GM23338 (cell line): ENCODE data around the gene KCNK17. TPM values are rescaled to one million over a fixed set of nuclear protein-coding genes. Genes with fewer than 3 reads are reported as not detected.

ENCODE experiments used
- ATAC-seq: fragments of 200-7000 bp; cut with Tn5 transposase; 3 replicates; pipeline ENCODE4 v1.9.1; 2020
- DNase-seq: peaks from one replicate; pipeline ENCODE4 v3.0.0-alpha.2; 2015; ENCODE audit warnings: low spot score
- H2AFZ ChIP-seq: fragments of 200-600 bp; sonication (generic); 2 replicates; pipeline ENCODE4 v1.8.0; 2016; ENCODE audit warnings: antibody characterized with exemption, mild to moderate bottlenecking, moderate library complexity
- H3F3A ChIP-seq: fragments of 200-600 bp; sonication (generic); replicated peaks from 2 replicates; pipeline ENCODE4 v1.8.0; 2017; ENCODE audit warnings: antibody characterized with exemption, mixed run types, low read depth
- H3K27ac ChIP-seq: fragments of 200-600 bp; sonication (generic); 2 replicates; pipeline ENCODE4 v1.6.1; 2016; ENCODE audit warnings: low read depth
- H3K27me3 ChIP-seq: fragments of 200-600 bp; sonication (generic); 2 replicates; pipeline ENCODE4 v1.8.0; 2016; ENCODE audit warnings: mild to moderate bottlenecking, mixed run types, moderate library complexity; ENCODE audit not compliant: insufficient read depth
- H3K36me3 ChIP-seq: fragments of 200-600 bp; sonication (generic); 2 replicates; pipeline ENCODE4 v1.8.0; 2016; ENCODE audit warnings: mild to moderate bottlenecking; ENCODE audit not compliant: insufficient read depth
- H3K4me1 ChIP-seq: fragments of 200-600 bp; sonication (generic); 2 replicates; pipeline ENCODE4 v1.8.0; 2016; ENCODE audit warnings: mild to moderate bottlenecking, moderate library complexity; ENCODE audit not compliant: insufficient read depth
- H3K4me2 ChIP-seq: fragments of 200-600 bp; sonication (generic); 2 replicates; pipeline ENCODE4 v1.7.1; 2017; ENCODE audit warnings: mixed run types
- H3K4me3 ChIP-seq: fragments of 200-600 bp; sonication (generic); 2 replicates; pipeline ENCODE4 v1.6.1; 2016; ENCODE audit warnings: mixed run types
- H3K79me2 ChIP-seq: fragments of 200-600 bp; sonication (generic); replicated peaks from 2 replicates; pipeline ENCODE4 v1.8.0; 2017; ENCODE audit warnings: mild to moderate bottlenecking; ENCODE audit not compliant: insufficient read depth
- H3K9me2 ChIP-seq: fragments of 200-600 bp; sonication (generic); 2 replicates; pipeline ENCODE4 v1.8.0; 2017; ENCODE audit not compliant: insufficient read depth
- H4K20me1 ChIP-seq: fragments of 200-600 bp; sonication (generic); replicated peaks from 2 replicates; pipeline ENCODE4 v1.8.0; 2017; ENCODE audit warnings: mild to moderate bottlenecking; ENCODE audit not compliant: insufficient read depth
- H3K27ac Mint-ChIP-seq: 2 replicates; pipeline ENCODE4 v1.8.0; 2020; ENCODE audit warnings: inconsistent platforms, mild to moderate bottlenecking, moderate library complexity, mixed read lengths
- H3K27me3 Mint-ChIP-seq: 3 replicates; pipeline ENCODE4 v1.8.0; 2022; ENCODE audit warnings: low read depth, mild to moderate bottlenecking, moderate library complexity, mixed read lengths, inconsistent platforms; ENCODE audit not compliant: insufficient read depth, poor library complexity
- H3K36me3 Mint-ChIP-seq: 3 replicates; pipeline ENCODE4 v1.8.0; 2021; ENCODE audit warnings: low read depth, mild to moderate bottlenecking, inconsistent platforms, moderate library complexity, mixed read lengths
- H3K4me1 Mint-ChIP-seq: 3 replicates; pipeline ENCODE4 v1.8.0; 2020; ENCODE audit warnings: mild to moderate bottlenecking, inconsistent platforms, mixed read lengths
- H3K4me3 Mint-ChIP-seq: 3 replicates; pipeline ENCODE4 v1.8.0; 2021; ENCODE audit warnings: moderate library complexity, mild to moderate bottlenecking, inconsistent platforms, mixed read lengths
- H3K9me3 Mint-ChIP-seq: 3 replicates; pipeline ENCODE4 v1.8.0; 2020; ENCODE audit warnings: moderate library complexity, mild to moderate bottlenecking, inconsistent platforms, mixed read lengths
- CREB1 ChIP-seq: fragments of 250-450 bp; sonication (Bioruptor Pico); IDR thresholded peaks from 2 replicates; pipeline ENCODE4 v1.5.0; 2020; ENCODE audit warnings: low read depth, mild to moderate bottlenecking, moderate library complexity
- CTCF ChIP-seq, 2 experiments: fragments of 200-600 bp in 1 of 2; sonication (generic) in 1 of 2; conservative IDR thresholded peaks; 2 replicates each; pipeline versions ENCODE4 v1.5.1 to v1.6.1; 2016 to 2017; ENCODE audit warnings: antibody characterized with exemption in 2 of 2, low read depth in 2 of 2, mild to moderate bottlenecking in 2 of 2, moderate library complexity in 1 of 2
- ETS1 ChIP-seq: IDR thresholded peaks from 2 replicates; pipeline ENCODE4 v1.6.1; 2016; ENCODE audit warnings: antibody characterized with exemption
- EZH2 ChIP-seq: fragments of 200-600 bp; sonication (generic); IDR thresholded peaks from one replicate; pipeline ENCODE4 v1.8.0; 2017; ENCODE audit warnings: antibody characterized with exemption, mild to moderate bottlenecking, low read depth; ENCODE audit not compliant: unreplicated experiment
- EZH2phosphoT487 ChIP-seq: fragments of 200-600 bp; sonication (generic); IDR thresholded peaks from one replicate; pipeline ENCODE4 v1.8.1; 2018; ENCODE audit warnings: antibody characterized with exemption; ENCODE audit not compliant: unreplicated experiment
- JUNB ChIP-seq: IDR thresholded peaks from one replicate; pipeline ENCODE4 v1.6.1; 2016; ENCODE audit warnings: antibody characterized with exemption; ENCODE audit not compliant: unreplicated experiment
- STAT1 ChIP-seq: IDR thresholded peaks from one replicate; pipeline ENCODE4 v1.6.1; 2016; ENCODE audit warnings: antibody characterized with exemption; ENCODE audit not compliant: unreplicated experiment
- ZNF114 ChIP-seq: fragments of 250-450 bp; sonication (Bioruptor Pico); IDR thresholded peaks from 2 replicates; pipeline ENCODE4 v1.5.0; 2020; ENCODE audit warnings: mild to moderate bottlenecking, moderate library complexity
- polyA plus RNA-seq: library from polyadenylated mRNA; unstranded; fragments of >200 nt; fragmentation: Nextera tagmentation; extraction: Ambion mirVana; gene quantifications from 2 replicates; pipeline ENCODE4 v1.2.1, GENCODE V29; 2016
- total RNA-seq: library from RNA; depleted of rRNA; stranded (reverse); fragments of >200 nt; shearing (Covaris generic); gene quantifications from 2 replicates; pipeline ENCODE4 v1.2.3, GENCODE V29; 2014

The KCNK17 gene
- total and polyA plus RNA-seq, 2 experiments from 2014 or later, result 2.2 to 3.1 TPM

DNA sequence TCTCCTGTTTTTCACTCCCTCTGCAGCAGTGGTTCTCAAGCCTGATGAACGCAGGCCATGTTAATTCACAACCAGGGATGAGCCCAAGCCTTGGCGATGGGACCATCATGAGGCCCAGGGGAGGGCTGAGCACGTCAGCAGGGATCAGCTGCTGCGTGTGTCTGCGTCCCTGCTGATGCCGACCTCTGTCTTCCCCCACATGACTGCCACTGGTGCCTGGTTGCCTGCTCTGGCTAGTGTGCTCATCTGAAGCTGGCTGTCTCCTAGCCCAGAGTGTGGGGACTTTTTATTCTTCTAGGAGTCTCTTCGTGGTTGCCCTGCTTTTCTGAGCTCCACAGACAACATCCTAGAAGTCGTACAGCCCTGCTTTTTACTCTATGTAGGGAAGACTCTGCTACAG lies 49.1 kb upstream of the KCNK17 start (continued):
- TF ChIP-seq CTCF (conservative IDR thresholded peaks at IDR 0.05; ENCODE audit: low read depth in 2 of 2), result no peak
- TF ChIP-seq CREB1 (CRISPR knock-in tag), result no peak
- no peak for TF ChIP-seq EZH2
- TF ChIP-seq ZNF114, result no peak
- no peak for TF ChIP-seq STAT1

DNA sequence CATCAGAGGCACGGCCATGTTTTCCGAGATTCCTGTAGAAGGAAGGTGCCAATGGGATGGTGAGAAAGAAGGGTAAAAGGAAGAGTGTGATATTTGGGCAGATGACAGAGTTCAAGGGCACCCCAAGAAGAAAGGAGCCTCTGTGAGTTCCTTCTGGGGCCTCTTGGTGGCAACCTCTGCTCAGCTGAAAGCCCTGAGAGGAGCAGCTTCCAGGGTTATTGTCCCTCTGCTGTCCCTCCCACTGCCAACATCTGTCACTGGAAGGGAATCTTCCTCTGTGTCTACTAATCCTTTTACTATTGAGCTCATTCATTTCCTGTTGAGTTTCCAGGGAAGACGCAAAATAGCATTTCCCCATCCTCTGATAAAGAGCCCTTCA lies 48.3 kb upstream of the KCNK17 start:
- H3K36me3 Mint-ChIP-seq, result no peaks in the 10 kb centered on the region
- no peak overlapping the region for H3K4me3 Mint-ChIP-seq
- peaks cover 6% of the 10 kb centered on the region for H3K27me3 Mint-ChIP-seq
- Histone ChIP-seq H3K27ac (no peak overlapping the region), H2AFZ (peak overlapping the region; percentile 84; the same call in 1 of the 2 replicates), H3K9me2 (no peaks in the 10 kb centered on the region), H3K36me3 (no peaks in the 10 kb centered on the region), H3K4me1 (no peaks in the 10 kb centered on the region), H3K4me3 (no peak overlapping the region), H3K79me2 (no peaks in the 10 kb centered on the region), H3F3A (no peaks in the 10 kb centered on the region), H3K4me2 (no peak overlapping the region), H4K20me1 (no peaks in the 10 kb centered on the region), H3K27me3 (no peaks in the 10 kb centered on the region)
- DNase-seq (peak; percentile 48), ATAC-seq (peak; percentile 62)
- no peak overlapping the region for H3K27ac Mint-ChIP-seq
- H3K9me3 Mint-ChIP-seq, result no peaks in the 10 kb centered on the region
- peaks cover 8% of the 10 kb centered on the region for H3K4me1 Mint-ChIP-seq
- TF ChIP-seq ETS1 (no peak), CTCF (conservative IDR thresholded peaks at IDR 0.05; ENCODE audit: low read depth in 2 of 2) (peak; percentile 1 to 61; a peak in 2 of 4 replicates)

- no peaks in the 10 kb centered on the region for H4K20me1 ChIP-seq
- Mint-ChIP-seq H3K9me3 (no peaks in the 10 kb centered on the region), H3K27ac (no peak overlapping the region), H3K4me1 (peaks cover 8% of the 10 kb centered on the region), H3K4me3 (no peak overlapping the region), H3K27me3 (peaks cover 6% of the 10 kb centered on the region), H3K36me3 (no peaks in the 10 kb centered on the region)
- no peak overlapping the region for H3K4me2 ChIP-seq
- no peaks in the 10 kb centered on the region for H3F3A ChIP-seq
- H3K4me1 ChIP-seq, result no peaks in the 10 kb centered on the region
- TF ChIP-seq JUNB (no peak), CTCF (conservative IDR thresholded peaks at IDR 0.05; ENCODE audit: low read depth in 2 of 2) (peak; percentile 66 to 86), ETS1 (no peak), EZH2 (no peak), CREB1 (CRISPR knock-in tag) (0 out of 2 replicates have a peak, but pooled peaks have one; percentile 31), EZH2phosphoT487 (no peak)
- H3K27me3 ChIP-seq, result no peaks in the 10 kb centered on the region
- H2AFZ ChIP-seq, result peak overlapping the region; percentile 84; the same call in 1 of the 2 replicates
- DNase-seq (peak; percentile 93), ATAC-seq (peak; percentile 95)
- H3K27ac ChIP-seq, result no peak overlapping the region
- no peaks in the 10 kb centered on the region for H3K36me3 ChIP-seq
- H3K4me3 ChIP-seq, result no peak overlapping the region
- H3K79me2 ChIP-seq, result no peaks in the 10 kb centered on the region
- H3K9me2 ChIP-seq, result no peaks in the 10 kb centered on the region
Measured at GRCh38 chr6:39361657-39362486, 47.7 kb upstream of the KCNK17 start.
